ENCODE measurements around the gene KASH5. TPM values are rescaled to one million over a fixed set of nuclear protein-coding genes. Genes with fewer than 3 reads are reported as not detected.

The KASH5 gene
- total RNA-seq, 1 experiment from 2014 or later, result not detected

DNA sequence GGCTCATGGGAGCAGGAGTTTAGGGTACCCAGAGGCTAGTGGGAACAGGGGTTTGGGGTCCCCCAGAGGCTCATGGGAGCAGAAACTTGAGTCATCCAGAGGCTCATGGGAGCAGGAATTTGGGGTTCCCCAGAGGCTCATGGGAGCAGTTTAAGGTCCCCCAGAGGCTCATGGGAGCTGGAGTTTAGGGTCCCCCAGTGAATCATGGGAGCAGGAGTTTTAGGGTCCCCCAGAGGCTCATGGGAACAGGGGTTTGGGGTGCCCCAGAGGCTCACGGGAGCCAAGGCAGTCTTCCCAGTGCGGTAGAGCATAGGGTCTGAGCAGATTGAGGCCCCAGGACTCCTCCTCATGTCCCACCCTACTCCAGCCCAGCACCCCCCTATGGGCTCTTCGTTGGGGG is 77.3 kb downstream of the KASH5 start:
- no peak overlapping the region for H4K8ac ChIP-seq (replicated peaks; ENCODE audit: insufficient read length, low read depth, low read length)
- H2BK15ac ChIP-seq (ENCODE audit: low read depth, low read length), result no peak overlapping the region
- no peak overlapping the region for H3K23ac ChIP-seq (ENCODE audit: insufficient read length, low read depth, low read length)
- Mint-ChIP-seq H3K36me3 (ENCODE audit: insufficient read depth in 1 of 3, low read depth in 3 of 3) (peaks cover 16 to 25% (median 24%) of the 10 kb centered on the region in 3 experiments; a peak in 6 of 7 replicates), H3K4me1 (peaks cover 6 to 10% of the 10 kb centered on the region in 2 experiments), H3K9me3 (no peaks in the 10 kb centered on the region), H3K27me3 (ENCODE audit: low read depth) (no peaks in the 10 kb centered on the region), H3K27ac (no peak overlapping the region), H3K4me3 (no peak overlapping the region)
- H2BK120ac ChIP-seq (ENCODE audit: low read depth, low read length, poor library complexity, severe bottlenecking), result no peak overlapping the region
- no peak for DNase-seq
- no peaks in the 10 kb centered on the region for H3K79me2 ChIP-seq (ENCODE audit: insufficient read depth, low read length)
- no peaks in the 10 kb centered on the region for H3K4me1 ChIP-seq (ENCODE audit: insufficient read depth, low read length)
- no peak overlapping the region for H3K4me2 ChIP-seq (ENCODE audit: insufficient read depth, insufficient read length, low read length)
- H2BK12ac ChIP-seq (ENCODE audit: insufficient read length, low read depth, low read length), result no peak overlapping the region
- no peak overlapping the region for H4K91ac ChIP-seq (ENCODE audit: insufficient read length, low read depth, low read length)
- TF ChIP-seq, protein P1, sequence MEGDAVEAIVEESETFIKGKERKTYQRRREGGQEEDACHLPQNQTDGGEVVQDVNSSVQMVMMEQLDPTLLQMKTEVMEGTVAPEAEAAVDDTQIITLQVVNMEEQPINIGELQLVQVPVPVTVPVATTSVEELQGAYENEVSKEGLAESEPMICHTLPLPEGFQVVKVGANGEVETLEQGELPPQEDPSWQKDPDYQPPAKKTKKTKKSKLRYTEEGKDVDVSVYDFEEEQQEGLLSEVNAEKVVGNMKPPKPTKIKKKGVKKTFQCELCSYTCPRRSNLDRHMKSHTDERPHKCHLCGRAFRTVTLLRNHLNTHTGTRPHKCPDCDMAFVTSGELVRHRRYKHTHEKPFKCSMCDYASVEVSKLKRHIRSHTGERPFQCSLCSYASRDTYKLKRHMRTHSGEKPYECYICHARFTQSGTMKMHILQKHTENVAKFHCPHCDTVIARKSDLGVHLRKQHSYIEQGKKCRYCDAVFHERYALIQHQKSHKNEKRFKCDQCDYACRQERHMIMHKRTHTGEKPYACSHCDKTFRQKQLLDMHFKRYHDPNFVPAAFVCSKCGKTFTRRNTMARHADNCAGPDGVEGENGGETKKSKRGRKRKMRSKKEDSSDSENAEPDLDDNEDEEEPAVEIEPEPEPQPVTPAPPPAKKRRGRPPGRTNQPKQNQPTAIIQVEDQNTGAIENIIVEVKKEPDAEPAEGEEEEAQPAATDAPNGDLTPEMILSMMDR (conservative IDR thresholded peaks at IDR 0.05), result no peak
- H3K14ac ChIP-seq (ENCODE audit: insufficient read depth, low read length), result no peak overlapping the region
- no peak overlapping the region for H3K18ac ChIP-seq (ENCODE audit: insufficient read length, low read depth, low read length)
- H3K27ac ChIP-seq (ENCODE audit: insufficient read length, low read depth, low read length), result no peak overlapping the region
- H3K56ac ChIP-seq (ENCODE audit: insufficient read length, low read depth, low read length), result no peak overlapping the region
- no peak overlapping the region for H3T11ph ChIP-seq (ENCODE audit: low read length)
- H2BK5ac ChIP-seq (ENCODE audit: insufficient read length, low read length), result no peak overlapping the region
- H3K79me1 ChIP-seq (ENCODE audit: insufficient read depth, low read depth, low read length, poor library complexity, severe bottlenecking), result no peaks in the 10 kb centered on the region
- H3K4ac ChIP-seq (ENCODE audit: low read depth, low read length), result no peak overlapping the region
- no peak overlapping the region for H4K5ac ChIP-seq (ENCODE audit: insufficient read length, low read depth, low read length)
- no peak overlapping the region for H2AFZ ChIP-seq (ENCODE audit: low read length)
- no peak overlapping the region for H2BK20ac ChIP-seq (ENCODE audit: low read depth, low read length, poor library complexity, severe bottlenecking)
- H2AK5ac ChIP-seq (ENCODE audit: insufficient read length, low read length), result no peak overlapping the region
- H3K23me2 ChIP-seq (ENCODE audit: insufficient read length, low read depth, low read length, poor library complexity, severe bottlenecking), result no peaks in the 10 kb centered on the region
- no CpG with 5 or more reads among the region's 3 CpGs for WGBS (ENCODE audit: extremely low coverage, insufficient read length, low lambda C conversion rate)
- no peaks in the 10 kb centered on the region for H3K27me3 ChIP-seq (ENCODE audit: insufficient read depth, low read length)
- H3K9me3 ChIP-seq (ENCODE audit: control insufficient read depth, low read depth, low read length), result no peaks in the 10 kb centered on the region
- H3K9ac ChIP-seq (ENCODE audit: extremely low read depth, insufficient read length, low read length), result no peak overlapping the region
- H4K20me1 ChIP-seq (ENCODE audit: control insufficient read depth, insufficient read depth, insufficient read length), result no peaks in the 10 kb centered on the region

Other genes starting within 250 kb of the KASH5 start
- 1.8 and 1.9 TPM in 2 replicates for gene HRC, start 232.9 kb upstream of the KASH5 start, total RNA-seq (2021)
- gene TRPM4, start 230.5 kb upstream of the KASH5 start, total RNA-seq (2021), result 6.9 and 7.2 TPM in 2 replicates
- gene SLC6A16, start 63.1 kb upstream of the KASH5 start, total RNA-seq (2021), result 2.9 and 3.2 TPM in 2 replicates
- not detected in 2 replicates for gene CD37, start 52.8 kb upstream of the KASH5 start, total RNA-seq (2021)
- 118 and 126 TPM in 2 replicates for gene TEAD2, start 25.8 kb upstream of the KASH5 start, total RNA-seq (2021)
- gene DKKL1, start 24.4 kb upstream of the KASH5 start, total RNA-seq (2021), result 2.3 and 3.5 TPM in 2 replicates
- 0.92 and 0.96 TPM in 2 replicates for gene PTH2, start 35.2 kb downstream of the KASH5 start, total RNA-seq (2021)
- gene GFY, start 37.1 kb downstream of the KASH5 start, total RNA-seq (2021), result 1.1 and 1.3 TPM in 2 replicates
- 1.1 and 1.3 TPM in 2 replicates for gene SLC17A7, start 53.3 kb downstream of the KASH5 start, total RNA-seq (2021)
- gene PIH1D1, start 63.6 kb downstream of the KASH5 start, total RNA-seq (2021), result 166 and 171 TPM in 2 replicates
- gene ALDH16A1, start 65.0 kb downstream of the KASH5 start, total RNA-seq (2021), result 51.7 and 54.4 TPM in 2 replicates
- gene FLT3LG, start 86.0 kb downstream of the KASH5 start, total RNA-seq (2021), result 2.1 and 2.6 TPM in 2 replicates
- 3,286 and 3,356 TPM in 2 replicates for gene RPL13A, start 99.4 kb downstream of the KASH5 start, total RNA-seq (2021)
- 2,503 and 2,512 TPM in 2 replicates for gene RPS11, start 108.2 kb downstream of the KASH5 start, total RNA-seq (2021)
- gene FCGRT, start 124.4 kb downstream of the KASH5 start, total RNA-seq (2021), result 41.1 and 45.4 TPM in 2 replicates
- gene RCN3, start 139.8 kb downstream of the KASH5 start, total RNA-seq (2021), result 14.5 and 15.0 TPM in 2 replicates
- 75.1 and 78.4 TPM in 2 replicates for gene NOSIP, start 192.3 kb downstream of the KASH5 start, total RNA-seq (2021)
- gene PRRG2, start 193.1 kb downstream of the KASH5 start, total RNA-seq (2021), result 3.3 and 3.5 TPM in 2 replicates
- 64.2 and 65.9 TPM in 2 replicates for gene PRR12, start 202.9 kb downstream of the KASH5 start, total RNA-seq (2021)